ENCODE results near the gene GREB1L. TPM values are rescaled to one million over a fixed set of nuclear protein-coding genes. Genes with fewer than 3 reads are reported as not detected.

GREB1L gene
- polyA plus RNA-seq, 1 of the 3 experiments (the other 2 are of a cell fraction), result under 0.01 TPM

DNA sequence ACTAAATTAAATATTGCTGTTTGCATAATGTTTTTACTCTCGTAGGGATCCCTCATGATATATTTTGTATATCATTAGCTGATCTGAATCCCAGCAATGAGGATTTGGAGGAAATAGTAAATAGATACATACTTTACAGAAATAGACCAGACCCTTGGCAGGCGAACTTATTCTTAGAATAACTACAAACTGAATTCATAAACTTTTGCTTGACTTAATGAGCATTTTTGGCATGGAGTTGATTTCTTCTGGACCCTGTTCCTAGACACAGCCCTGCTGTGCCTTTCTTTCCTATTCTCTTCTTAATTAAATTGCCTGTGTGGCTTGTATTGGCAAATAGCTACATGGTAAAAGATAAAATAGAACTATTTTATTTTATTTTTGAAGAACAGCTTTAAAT lies 145.9 kb downstream of the GREB1L start (continued):
- TF ChIP-seq NFIC (IDR thresholded peaks at IDR 0.05; ENCODE audit: borderline replicate concordance), result no peak
- TF ChIP-seq, protein P1, sequence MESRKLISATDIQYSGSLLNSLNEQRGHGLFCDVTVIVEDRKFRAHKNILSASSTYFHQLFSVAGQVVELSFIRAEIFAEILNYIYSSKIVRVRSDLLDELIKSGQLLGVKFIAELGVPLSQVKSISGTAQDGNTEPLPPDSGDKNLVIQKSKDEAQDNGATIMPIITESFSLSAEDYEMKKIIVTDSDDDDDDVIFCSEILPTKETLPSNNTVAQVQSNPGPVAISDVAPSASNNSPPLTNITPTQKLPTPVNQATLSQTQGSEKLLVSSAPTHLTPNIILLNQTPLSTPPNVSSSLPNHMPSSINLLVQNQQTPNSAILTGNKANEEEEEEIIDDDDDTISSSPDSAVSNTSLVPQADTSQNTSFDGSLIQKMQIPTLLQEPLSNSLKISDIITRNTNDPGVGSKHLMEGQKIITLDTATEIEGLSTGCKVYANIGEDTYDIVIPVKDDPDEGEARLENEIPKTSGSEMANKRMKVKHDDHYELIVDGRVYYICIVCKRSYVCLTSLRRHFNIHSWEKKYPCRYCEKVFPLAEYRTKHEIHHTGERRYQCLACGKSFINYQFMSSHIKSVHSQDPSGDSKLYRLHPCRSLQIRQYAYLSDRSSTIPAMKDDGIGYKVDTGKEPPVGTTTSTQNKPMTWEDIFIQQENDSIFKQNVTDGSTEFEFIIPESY (IDR thresholded peaks at IDR 0.05; ENCODE audit: borderline replicate concordance, low read depth), result no peak

DNA sequence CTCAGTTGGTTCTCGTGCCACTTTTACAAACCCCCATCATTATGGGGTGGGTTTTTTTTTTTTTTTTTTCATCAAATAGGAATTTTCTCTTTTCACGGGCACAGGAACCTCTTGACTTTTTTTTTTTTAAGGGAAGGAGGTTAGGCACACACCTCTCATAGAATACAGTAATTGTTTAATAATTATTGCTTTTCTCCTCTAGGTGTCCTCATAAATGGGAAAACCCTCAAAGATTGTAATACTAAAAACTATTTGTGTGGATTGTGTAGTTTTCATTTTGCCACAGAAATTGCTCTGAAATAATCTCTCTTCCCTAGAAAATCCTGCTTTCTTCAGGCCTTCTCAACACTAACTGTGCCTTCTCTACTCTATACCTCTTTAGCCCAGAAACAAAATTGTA lies 147.3 kb downstream of the GREB1L start:
- ChIA-PET CTCF (no interaction called here), POLR2A (no interaction called here)
- no peak overlapping the region for H3K9ac ChIP-seq
- no peaks in the 10 kb centered on the region for H3K79me2 ChIP-seq (ENCODE audit: insufficient read depth)
- no peaks in the 10 kb centered on the region for H3F3A ChIP-seq (replicated peaks; ENCODE audit: insufficient read depth)
- H3K27me3 ChIP-seq (ENCODE audit: insufficient read depth), result peaks cover 13% of the 10 kb centered on the region; the same call in 1 of the 2 replicates
- H3K4me2 ChIP-seq, result no peak overlapping the region
- H3K4me1 ChIP-seq (ENCODE audit: control insufficient read depth in 1 of 2, insufficient read depth in 2 of 2, low read depth in 1 of 2, low read length in 1 of 2), result no peaks in the 10 kb centered on the region
- WGBS (ENCODE audit: low lambda C conversion rate), result 11% methylated on average over 2 of the region's 2 CpGs
- no peak overlapping the region for H3K4me3 ChIP-seq (ENCODE audit: low read depth in 2 of 2, low read length in 1 of 2)
- H3K36me3 ChIP-seq (replicated peaks in 1 of 2; ENCODE audit: control insufficient read depth in 1 of 2, insufficient read depth in 2 of 2, low read length in 1 of 2), result no peaks in the 10 kb centered on the region
- TF ChIP-seq TEAD4 (IDR thresholded peaks at IDR 0.05; ENCODE audit: borderline replicate concordance, insufficient read depth) (no peak), SIN3A (IDR thresholded peaks at IDR 0.05; ENCODE audit: borderline replicate concordance, low read depth, low read length) (no peak), TCF12 (IDR thresholded peaks at IDR 0.05) (no peak), FOXM1 (IDR thresholded peaks at IDR 0.05; ENCODE audit: low read depth) (no peak)
- TF ChIP-seq, protein P2, sequence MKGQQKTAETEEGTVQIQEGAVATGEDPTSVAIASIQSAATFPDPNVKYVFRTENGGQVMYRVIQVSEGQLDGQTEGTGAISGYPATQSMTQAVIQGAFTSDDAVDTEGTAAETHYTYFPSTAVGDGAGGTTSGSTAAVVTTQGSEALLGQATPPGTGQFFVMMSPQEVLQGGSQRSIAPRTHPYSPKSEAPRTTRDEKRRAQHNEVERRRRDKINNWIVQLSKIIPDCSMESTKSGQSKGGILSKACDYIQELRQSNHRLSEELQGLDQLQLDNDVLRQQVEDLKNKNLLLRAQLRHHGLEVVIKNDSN (IDR thresholded peaks at IDR 0.05; ENCODE audit: borderline replicate concordance, low read depth), result no peak
- TF ChIP-seq, protein P3, sequence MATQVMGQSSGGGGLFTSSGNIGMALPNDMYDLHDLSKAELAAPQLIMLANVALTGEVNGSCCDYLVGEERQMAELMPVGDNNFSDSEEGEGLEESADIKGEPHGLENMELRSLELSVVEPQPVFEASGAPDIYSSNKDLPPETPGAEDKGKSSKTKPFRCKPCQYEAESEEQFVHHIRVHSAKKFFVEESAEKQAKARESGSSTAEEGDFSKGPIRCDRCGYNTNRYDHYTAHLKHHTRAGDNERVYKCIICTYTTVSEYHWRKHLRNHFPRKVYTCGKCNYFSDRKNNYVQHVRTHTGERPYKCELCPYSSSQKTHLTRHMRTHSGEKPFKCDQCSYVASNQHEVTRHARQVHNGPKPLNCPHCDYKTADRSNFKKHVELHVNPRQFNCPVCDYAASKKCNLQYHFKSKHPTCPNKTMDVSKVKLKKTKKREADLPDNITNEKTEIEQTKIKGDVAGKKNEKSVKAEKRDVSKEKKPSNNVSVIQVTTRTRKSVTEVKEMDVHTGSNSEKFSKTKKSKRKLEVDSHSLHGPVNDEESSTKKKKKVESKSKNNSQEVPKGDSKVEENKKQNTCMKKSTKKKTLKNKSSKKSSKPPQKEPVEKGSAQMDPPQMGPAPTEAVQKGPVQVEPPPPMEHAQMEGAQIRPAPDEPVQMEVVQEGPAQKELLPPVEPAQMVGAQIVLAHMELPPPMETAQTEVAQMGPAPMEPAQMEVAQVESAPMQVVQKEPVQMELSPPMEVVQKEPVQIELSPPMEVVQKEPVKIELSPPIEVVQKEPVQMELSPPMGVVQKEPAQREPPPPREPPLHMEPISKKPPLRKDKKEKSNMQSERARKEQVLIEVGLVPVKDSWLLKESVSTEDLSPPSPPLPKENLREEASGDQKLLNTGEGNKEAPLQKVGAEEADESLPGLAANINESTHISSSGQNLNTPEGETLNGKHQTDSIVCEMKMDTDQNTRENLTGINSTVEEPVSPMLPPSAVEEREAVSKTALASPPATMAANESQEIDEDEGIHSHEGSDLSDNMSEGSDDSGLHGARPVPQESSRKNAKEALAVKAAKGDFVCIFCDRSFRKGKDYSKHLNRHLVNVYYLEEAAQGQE (IDR thresholded peaks at IDR 0.05; ENCODE audit: low read depth, low read length), result no peak
- DNase-seq, result no peak
- H4K20me1 ChIP-seq (ENCODE audit: insufficient read depth), result no peaks in the 10 kb centered on the region
- no peaks in the 10 kb centered on the region for H3K9me2 ChIP-seq
- H3K27ac ChIP-seq (ENCODE audit: low read depth in 2 of 2, low read length in 1 of 2), result no peak overlapping the region
- H2AFZ ChIP-seq (ENCODE audit: low read depth), result no peak overlapping the region
- no peaks in the 10 kb centered on the region for H3K9me3 ChIP-seq

DNA sequence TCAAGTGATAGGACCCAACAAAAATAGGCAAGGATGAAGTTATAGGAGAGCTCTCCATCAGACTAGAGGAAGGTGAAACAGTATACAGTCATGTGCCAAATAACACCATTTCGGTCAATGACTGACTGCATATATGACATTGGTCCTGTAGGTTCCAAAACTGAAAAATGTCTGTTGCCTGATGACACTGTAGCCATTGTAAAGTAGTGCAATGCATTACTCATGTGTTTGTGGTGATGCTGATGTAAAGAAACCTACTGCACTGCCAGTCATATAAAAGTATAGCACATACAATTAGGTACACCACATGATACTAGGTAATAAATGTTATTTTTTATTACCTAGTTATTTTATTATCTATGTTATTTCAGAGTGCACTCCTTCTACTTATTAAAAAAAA lies 147.9 kb downstream of the GREB1L start:
- Histone ChIP-seq H3K4me2 (no peak overlapping the region), H3K27ac (ENCODE audit: low read depth in 2 of 2, low read length in 1 of 2) (no peak overlapping the region), H3K9ac (no peak overlapping the region), H3F3A (replicated peaks; ENCODE audit: insufficient read depth) (no peaks in the 10 kb centered on the region), H3K4me1 (ENCODE audit: control insufficient read depth in 1 of 2, insufficient read depth in 2 of 2, low read depth in 1 of 2, low read length in 1 of 2) (no peaks in the 10 kb centered on the region), H3K9me3 (no peaks in the 10 kb centered on the region), H3K36me3 (replicated peaks in 1 of 2; ENCODE audit: control insufficient read depth in 1 of 2, insufficient read depth in 2 of 2, low read length in 1 of 2) (no peaks in the 10 kb centered on the region), H3K4me3 (ENCODE audit: low read depth in 2 of 2, low read length in 1 of 2) (no peak overlapping the region), H4K20me1 (ENCODE audit: insufficient read depth) (no peaks in the 10 kb centered on the region), H3K79me2 (ENCODE audit: insufficient read depth) (no peaks in the 10 kb centered on the region), H3K27me3 (ENCODE audit: insufficient read depth) (peaks cover 13% of the 10 kb centered on the region; the same call in 1 of the 2 replicates), H3K9me2 (no peaks in the 10 kb centered on the region), H2AFZ (ENCODE audit: low read depth) (no peak overlapping the region)
- CTCF ChIA-PET, result no interaction called here
- no peak for DNase-seq
- POLR2A ChIA-PET, result no interaction called here
- WGBS (ENCODE audit: low lambda C conversion rate), result 33% methylated on average over 1 of the region's 1 CpG
- TF ChIP-seq CHD2 (IDR thresholded peaks at IDR 0.05; ENCODE audit: low read length, partially characterized antibody) (no peak), FOXJ3 (CRISPR knock-in tag; IDR thresholded peaks at IDR 0.05) (no peak), FOSL2 (IDR thresholded peaks at IDR 0.05; ENCODE audit: borderline replicate concordance, low read depth) (no peak), TAF1 (IDR thresholded peaks at IDR 0.05; ENCODE audit: borderline replicate concordance, low read depth, low read length) (no peak), SMC3 (IDR thresholded peaks at IDR 0.05; ENCODE audit: low read depth, low read length) (no peak), RAD21 (IDR thresholded peaks at IDR 0.05; ENCODE audit: low read length) (no peak), ELF1 (IDR thresholded peaks at IDR 0.05) (no peak), POLR2AphosphoS5 (IDR thresholded peaks at IDR 0.05; ENCODE audit: low read depth, low read length) (no peak)
- TF ChIP-seq, protein P2 (IDR thresholded peaks at IDR 0.05; ENCODE audit: borderline replicate concordance, low read depth), result no peak

Measured in SK-N-SH (cell line).